SK-N-SH treated with all-trans-retinoic acid at 6 μM for 48 hours (cell line): ENCODE results near the gene SMCHD1.
"Not testable (repeated sequence)": the region's sequence is repeated elsewhere in the genome, so short reads cannot be mapped to it uniquely, and the experiment has no call there.

Source experiments
- ATAC-seq: fragments of 200-7000 bp; cut with Tn5 transposase; 3 replicates; pipeline ENCODE4 v1.9.1; 2020; ENCODE audit warnings: mild to moderate bottlenecking, moderate library complexity
- ARNTL ChIP-seq: fragments of 450-650 bp; formaldehyde crosslinking; IDR thresholded peaks from 2 replicates; pipeline ENCODE4 v1.5.0; 2020; ENCODE audit warnings: low read depth, mild to moderate bottlenecking, moderate library complexity, borderline replicate concordance
- BACH2 ChIP-seq: fragments of 250-450 bp; sonication (Bioruptor Pico); IDR thresholded peaks from 2 replicates; pipeline ENCODE4 v1.9.0; 2021; ENCODE audit warnings: mild to moderate bottlenecking, borderline replicate concordance
- CREB5 ChIP-seq: fragments of 250-450 bp; sonication (Bioruptor Pico); IDR thresholded peaks from 2 replicates; pipeline ENCODE4 v1.5.1; 2020; ENCODE audit warnings: low read depth, mild to moderate bottlenecking, moderate library complexity
- CSRNP3 ChIP-seq: fragments of 250-450 bp; sonication (Bioruptor Pico); IDR thresholded peaks from 2 replicates; pipeline ENCODE4 v1.5.1; 2021; ENCODE audit warnings: mild to moderate bottlenecking, moderate library complexity
- ESRRG ChIP-seq: fragments of 250-450 bp; sonication (Bioruptor Pico); IDR thresholded peaks from 2 replicates; pipeline ENCODE4 v1.6.1; 2021; ENCODE audit warnings: mild to moderate bottlenecking
- ISL1 ChIP-seq: fragments of 250-450 bp; sonication (Bioruptor Pico); IDR thresholded peaks from 2 replicates; pipeline ENCODE4 v2.1.2; 2022; ENCODE audit warnings: mild to moderate bottlenecking, moderate library complexity
- OSR1 ChIP-seq: fragments of 250-450 bp; sonication (Bioruptor Pico); IDR thresholded peaks from 2 replicates; pipeline ENCODE4 v1.8.0; 2022; ENCODE audit warnings: moderate library complexity, mild to moderate bottlenecking, inconsistent platforms
- POU6F1 ChIP-seq: fragments of 250-450 bp; sonication (Bioruptor Pico); IDR thresholded peaks from 2 replicates; pipeline ENCODE4 v1.8.0; 2021; ENCODE audit warnings: low read depth, mild to moderate bottlenecking, moderate library complexity, borderline replicate concordance
- PPARA ChIP-seq: fragments of 250-450 bp; sonication (Bioruptor Pico); IDR thresholded peaks from 2 replicates; pipeline ENCODE4 v1.5.0; 2020; ENCODE audit warnings: mild to moderate bottlenecking, borderline replicate concordance
- SNAI2 ChIP-seq: fragments of 250-450 bp; sonication (Bioruptor Pico); IDR thresholded peaks from 2 replicates; pipeline ENCODE4 v1.5.0; 2020; ENCODE audit warnings: mild to moderate bottlenecking, moderate library complexity
- TCF4 ChIP-seq: fragments of 250-450 bp; sonication (Bioruptor Pico); IDR thresholded peaks from 2 replicates; pipeline ENCODE4 v1.8.0; 2021; ENCODE audit warnings: mild to moderate bottlenecking, moderate library complexity, borderline replicate concordance
- ZC3H10 ChIP-seq: fragments of 250-450 bp; sonication (Bioruptor Pico); IDR thresholded peaks from 2 replicates; pipeline ENCODE4 v1.5.1; 2021; ENCODE audit warnings: mild to moderate bottlenecking, moderate library complexity
- ZFP30 ChIP-seq: fragments of 450-650 bp; formaldehyde crosslinking; IDR thresholded peaks from 2 replicates; pipeline ENCODE4 v1.5.0; 2022; ENCODE audit warnings: mild to moderate bottlenecking, moderate library complexity
- ZNF565 ChIP-seq: fragments of 450-650 bp; formaldehyde crosslinking; conservative IDR thresholded peaks from 2 replicates; pipeline ENCODE4 v1.5.0; 2020; ENCODE audit warnings: low read depth, mild to moderate bottlenecking, moderate library complexity
- ZNF70 ChIP-seq: fragments of 450-650 bp; formaldehyde crosslinking; IDR thresholded peaks from 2 replicates; pipeline ENCODE4 v1.5.0; 2020; ENCODE audit warnings: mild to moderate bottlenecking, moderate library complexity
- TF ChIP-seq, protein P1 (sequence below): fragments of 250-450 bp; sonication (Bioruptor Pico); IDR thresholded peaks from 2 replicates; pipeline ENCODE4 v1.8.0; 2020; ENCODE audit warnings: mild to moderate bottlenecking, moderate library complexity, borderline replicate concordance

Gene SMCHD1

DNA sequence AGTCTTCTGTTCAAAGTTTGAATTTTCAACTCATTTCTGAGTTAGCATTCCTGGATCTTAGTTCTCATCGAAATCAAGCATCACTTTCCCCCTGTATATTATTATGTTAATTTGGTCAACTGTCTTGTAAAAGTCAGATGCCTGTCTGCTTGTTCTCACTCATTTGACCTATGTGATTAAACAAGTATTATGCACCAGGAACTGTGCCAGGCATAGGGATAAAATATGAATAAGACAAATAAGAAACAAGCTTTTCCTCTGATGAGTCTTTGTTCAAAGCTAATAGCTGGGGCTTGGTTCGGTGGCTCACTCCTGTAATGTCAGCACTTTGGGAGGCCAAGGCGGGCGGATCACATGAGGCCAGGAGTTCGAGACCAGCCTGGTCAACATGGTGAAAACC lies 171.5 kb downstream of the SMCHD1 start (continued):
- TF ChIP-seq CREB5 (CRISPR knock-in tag) = no peak
- TF ChIP-seq, all 23 proteins: peak for 0

GRCh38 chr18:2836118-2836517 lies 180.6 kb downstream of the SMCHD1 start:
- ATAC-seq = not testable (repeated sequence)

GRCh38 chr18:2837290-2837689 lies 181.8 kb downstream of the SMCHD1 start:
- not testable (repeated sequence) for ATAC-seq

DNA sequence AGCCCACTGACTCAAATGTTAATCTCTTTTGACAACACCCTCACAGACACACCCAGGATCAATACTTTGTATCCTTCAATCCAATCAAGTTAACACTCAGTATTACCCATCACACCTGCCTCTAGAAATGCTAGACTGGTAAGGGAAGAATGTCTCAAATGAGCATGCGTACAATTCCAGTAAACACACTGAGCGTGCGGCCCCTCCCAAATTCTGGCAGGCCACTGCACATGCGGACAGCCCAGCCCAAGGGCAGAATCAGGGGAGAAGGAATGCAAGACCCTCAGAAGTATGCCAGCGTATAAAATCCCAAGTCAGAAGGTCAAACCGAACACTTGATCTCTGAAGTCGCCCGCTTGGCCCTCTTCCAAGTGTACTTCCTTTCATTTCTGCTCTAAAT lies 183.7 kb downstream of the SMCHD1 start:
- no peak for ATAC-seq
- no peak for TF ChIP-seq ZFP30
- no peak for TF ChIP-seq TCF4 (CRISPR knock-in tag)
- no peak for TF ChIP-seq CSRNP3 (CRISPR knock-in tag)
- TF ChIP-seq ZNF565 (CRISPR knock-in tag) = no peak
- no peak for TF ChIP-seq CREB5 (CRISPR knock-in tag)

GRCh38 chr18:2840521-2840920 lies 185.0 kb downstream of the SMCHD1 start:
- no peak for ATAC-seq
- no peak for TF ChIP-seq ARNTL (CRISPR knock-in tag)
- TF ChIP-seq SNAI2 (CRISPR knock-in tag) = no peak
- TF ChIP-seq ESRRG (CRISPR knock-in tag) = no peak
- TF ChIP-seq, all 23 proteins: peak for 0

DNA sequence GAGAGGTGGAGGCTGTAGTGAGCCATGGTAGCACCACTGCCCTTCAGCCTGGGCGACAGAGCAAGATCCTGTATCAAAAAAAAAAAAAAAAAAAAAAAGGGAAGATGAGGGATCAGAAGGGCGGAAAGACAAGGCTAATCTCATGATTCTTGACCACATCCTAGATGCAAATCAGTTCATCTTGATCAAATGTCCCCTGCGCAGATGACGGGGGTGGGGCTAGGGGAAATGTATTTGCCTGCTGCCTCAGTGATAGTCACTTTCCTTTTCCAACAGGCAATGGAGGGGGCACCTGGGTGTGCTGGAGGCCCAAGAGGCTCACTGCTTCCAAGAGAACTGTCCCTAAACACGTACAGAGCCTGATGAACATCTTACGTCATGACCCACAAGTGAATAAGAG lies 187.6 kb downstream of the SMCHD1 start:
- ATAC-seq = no peak
- TF ChIP-seq BACH2 (CRISPR knock-in tag) = no peak
- TF ChIP-seq, protein P1, sequence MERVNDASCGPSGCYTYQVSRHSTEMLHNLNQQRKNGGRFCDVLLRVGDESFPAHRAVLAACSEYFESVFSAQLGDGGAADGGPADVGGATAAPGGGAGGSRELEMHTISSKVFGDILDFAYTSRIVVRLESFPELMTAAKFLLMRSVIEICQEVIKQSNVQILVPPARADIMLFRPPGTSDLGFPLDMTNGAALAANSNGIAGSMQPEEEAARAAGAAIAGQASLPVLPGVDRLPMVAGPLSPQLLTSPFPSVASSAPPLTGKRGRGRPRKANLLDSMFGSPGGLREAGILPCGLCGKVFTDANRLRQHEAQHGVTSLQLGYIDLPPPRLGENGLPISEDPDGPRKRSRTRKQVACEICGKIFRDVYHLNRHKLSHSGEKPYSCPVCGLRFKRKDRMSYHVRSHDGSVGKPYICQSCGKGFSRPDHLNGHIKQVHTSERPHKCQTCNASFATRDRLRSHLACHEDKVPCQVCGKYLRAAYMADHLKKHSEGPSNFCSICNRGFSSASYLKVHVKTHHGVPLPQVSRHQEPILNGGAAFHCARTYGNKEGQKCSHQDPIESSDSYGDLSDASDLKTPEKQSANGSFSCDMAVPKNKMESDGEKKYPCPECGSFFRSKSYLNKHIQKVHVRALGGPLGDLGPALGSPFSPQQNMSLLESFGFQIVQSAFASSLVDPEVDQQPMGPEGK (CRISPR knock-in tag) = no peak
- TF ChIP-seq PPARA (CRISPR knock-in tag) = no peak
- TF ChIP-seq ZFP30 = no peak

- TF ChIP-seq ZC3H10 (no peak), ZNF70 (CRISPR knock-in tag) (no peak)
- no peak for ATAC-seq
Measured at GRCh38 chr18:2845172-2845571, 189.6 kb downstream of the SMCHD1 start.

GRCh38 chr18:2846636-2847316 lies 191.2 kb downstream of the SMCHD1 start, which contains the start of gene EMILIN2:
EMILIN2 (plus strand) TSS chr18:2847006; CDS start chr18:2847189, 183 bp downstream.
- TF ChIP-seq ARNTL (CRISPR knock-in tag) = no peak
- TF ChIP-seq OSR1 (CRISPR knock-in tag) = no peak
- no peak for TF ChIP-seq BACH2 (CRISPR knock-in tag)
- TF ChIP-seq ISL1 (CRISPR knock-in tag) = no peak
- TF ChIP-seq PPARA (CRISPR knock-in tag) = no peak
- no peak for TF ChIP-seq ZC3H10
- TF ChIP-seq POU6F1 (CRISPR knock-in tag) = no peak
- no peak for TF ChIP-seq ZNF565 (CRISPR knock-in tag)
- peak; percentile 28 for ATAC-seq
